Endothelial cell of umbilical vein (primary cell): Measurements from ENCODE around the gene LRFN5.

Experiments used
- EZH2 ChIP-seq: IDR thresholded peaks from 2 replicates; pipeline ENCODE4 v1.6.1; 2012; ENCODE audit warnings: borderline replicate concordance, low read depth, mild to moderate bottlenecking, moderate library complexity, low read length, inconsistent platforms; ENCODE audit not compliant: severe bottlenecking
- FOS ChIP-seq: IDR thresholded peaks from 2 replicates; pipeline ENCODE4 v1.6.1; 2011; ENCODE audit warnings: mild to moderate bottlenecking, low read length, moderate library complexity, borderline replicate concordance; ENCODE audit not compliant: insufficient read depth
- JUN ChIP-seq: IDR thresholded peaks from 2 replicates; pipeline ENCODE4 v1.6.1; 2011; ENCODE audit warnings: borderline replicate concordance, low read depth; ENCODE audit not compliant: insufficient read length, insufficient read depth
- MAX ChIP-seq: IDR thresholded peaks from 2 replicates; pipeline ENCODE4 v1.6.1; 2011; ENCODE audit not compliant: insufficient read depth, insufficient read length
- POLR2A ChIP-seq: IDR thresholded peaks from 2 replicates; pipeline ENCODE4 v1.6.1; 2012; ENCODE audit warnings: low read depth, mild to moderate bottlenecking, control low read depth, low read length
- POLR2AphosphoS5 ChIP-seq: IDR thresholded peaks from 2 replicates; pipeline ENCODE4 v1.6.1; 2012; ENCODE audit warnings: low read depth, mild to moderate bottlenecking, control low read depth, low read length, moderate library complexity; ENCODE audit not compliant: insufficient read depth
- TF ChIP-seq, protein P1 (sequence below), 2 donors: IDR thresholded peaks; 1 replicate in 1 of 2; 2 replicates in 1 of 2; pipeline ENCODE4 v1.5.1; 2011; ENCODE audit warnings: low read length in 2 of 2, mild to moderate bottlenecking in 2 of 2, moderate library complexity in 2 of 2, control low read depth in 1 of 2, inconsistent platforms in 1 of 2, low read depth in 1 of 2; ENCODE audit not compliant: insufficient read depth in 1 of 2; ENCODE audit errors: extremely low read depth in 1 of 2

DNA sequence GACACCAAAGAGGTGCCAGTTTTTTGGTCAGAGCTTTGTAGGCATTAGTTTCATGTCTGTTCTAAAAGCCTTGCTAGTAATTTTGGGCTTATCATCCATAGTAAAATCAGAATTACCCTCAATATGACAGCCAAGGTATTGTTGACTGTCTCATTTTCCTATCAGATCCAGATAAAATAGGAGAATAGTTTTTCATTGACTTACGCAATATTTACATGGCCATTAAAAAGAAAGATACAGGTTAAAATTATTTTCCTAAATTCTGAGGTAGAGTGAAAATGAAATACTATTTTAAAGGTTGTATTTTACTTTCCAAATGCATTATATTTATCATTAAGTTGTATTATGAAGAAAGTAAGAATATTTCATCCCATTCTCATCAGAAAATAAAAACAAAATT lies 203.7 kb downstream of the LRFN5 start:
- TF ChIP-seq, protein P1, sequence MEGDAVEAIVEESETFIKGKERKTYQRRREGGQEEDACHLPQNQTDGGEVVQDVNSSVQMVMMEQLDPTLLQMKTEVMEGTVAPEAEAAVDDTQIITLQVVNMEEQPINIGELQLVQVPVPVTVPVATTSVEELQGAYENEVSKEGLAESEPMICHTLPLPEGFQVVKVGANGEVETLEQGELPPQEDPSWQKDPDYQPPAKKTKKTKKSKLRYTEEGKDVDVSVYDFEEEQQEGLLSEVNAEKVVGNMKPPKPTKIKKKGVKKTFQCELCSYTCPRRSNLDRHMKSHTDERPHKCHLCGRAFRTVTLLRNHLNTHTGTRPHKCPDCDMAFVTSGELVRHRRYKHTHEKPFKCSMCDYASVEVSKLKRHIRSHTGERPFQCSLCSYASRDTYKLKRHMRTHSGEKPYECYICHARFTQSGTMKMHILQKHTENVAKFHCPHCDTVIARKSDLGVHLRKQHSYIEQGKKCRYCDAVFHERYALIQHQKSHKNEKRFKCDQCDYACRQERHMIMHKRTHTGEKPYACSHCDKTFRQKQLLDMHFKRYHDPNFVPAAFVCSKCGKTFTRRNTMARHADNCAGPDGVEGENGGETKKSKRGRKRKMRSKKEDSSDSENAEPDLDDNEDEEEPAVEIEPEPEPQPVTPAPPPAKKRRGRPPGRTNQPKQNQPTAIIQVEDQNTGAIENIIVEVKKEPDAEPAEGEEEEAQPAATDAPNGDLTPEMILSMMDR (IDR thresholded peaks at IDR 0.05; ENCODE audit: extremely low read depth in 1 of 2, insufficient read depth in 1 of 2, low read depth in 1 of 2, low read length in 2 of 2), result no peak
- TF ChIP-seq EZH2, result no peak
- no peak for TF ChIP-seq JUN
- TF ChIP-seq POLR2A, result no peak
- no peak for TF ChIP-seq POLR2AphosphoS5
- no peak for TF ChIP-seq MAX
- no peak for TF ChIP-seq FOS
